ENCODE measurements around the gene FAM78A.
"Not testable (repeated sequence)": the region's sequence is repeated elsewhere in the genome, so short reads cannot be mapped to it uniquely, and the experiment has no call there.

Gene FAM78A

DNA sequence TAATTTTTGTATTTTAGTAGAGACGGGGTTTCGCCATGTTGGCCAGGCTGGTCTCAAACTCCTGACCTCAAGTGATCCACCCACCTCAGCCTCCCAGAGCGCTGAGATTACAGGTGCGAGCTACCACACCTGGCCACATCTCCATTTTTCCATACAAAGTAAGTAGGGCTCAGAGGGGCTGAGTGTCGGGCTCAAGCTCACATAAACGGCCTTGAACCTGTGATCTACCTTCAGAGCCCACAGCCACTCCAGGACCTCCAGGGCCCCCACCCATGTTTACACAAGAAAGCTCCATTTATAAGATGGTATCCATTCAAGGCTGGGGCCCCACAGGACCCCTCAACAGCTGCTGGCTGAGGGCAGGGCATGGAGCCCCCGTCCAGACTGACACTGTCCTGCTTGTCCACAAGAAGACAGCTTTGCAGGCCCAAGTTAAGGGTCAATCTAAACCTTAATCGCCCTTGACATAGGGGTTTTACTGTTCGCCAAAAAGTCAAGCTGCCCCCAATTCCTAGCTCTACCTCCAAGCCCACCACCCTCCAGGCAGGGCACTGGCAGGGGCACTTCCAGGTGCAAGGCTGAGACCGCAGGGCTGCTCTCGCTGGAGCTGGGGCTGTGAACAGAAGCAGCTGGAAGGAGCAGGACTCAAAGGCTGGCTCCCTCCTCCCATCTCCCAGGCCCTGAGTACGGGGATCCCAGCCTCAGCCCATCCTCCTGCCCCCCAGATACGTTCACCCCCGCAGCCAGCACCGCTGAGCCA lies 18.9 kb downstream of the FAM78A start:
- CTCF ChIA-PET: interaction anchor here (1.4 to 5.4 kb wide), 5 partner anchors 14 to 92 kb away, joined by 4 to 29 read pairs (median 8); no protein-coding TSS in a partner anchor
- POLR2A ChIA-PET: interaction anchor here (0.7 kb wide), 1 partner anchor 21 kb away, joined by 4 read pairs; no protein-coding TSS in a partner anchor
- no peak for DNase-seq (ENCODE audit: extremely low spot score)
- TF ChIP-seq, protein P1, sequence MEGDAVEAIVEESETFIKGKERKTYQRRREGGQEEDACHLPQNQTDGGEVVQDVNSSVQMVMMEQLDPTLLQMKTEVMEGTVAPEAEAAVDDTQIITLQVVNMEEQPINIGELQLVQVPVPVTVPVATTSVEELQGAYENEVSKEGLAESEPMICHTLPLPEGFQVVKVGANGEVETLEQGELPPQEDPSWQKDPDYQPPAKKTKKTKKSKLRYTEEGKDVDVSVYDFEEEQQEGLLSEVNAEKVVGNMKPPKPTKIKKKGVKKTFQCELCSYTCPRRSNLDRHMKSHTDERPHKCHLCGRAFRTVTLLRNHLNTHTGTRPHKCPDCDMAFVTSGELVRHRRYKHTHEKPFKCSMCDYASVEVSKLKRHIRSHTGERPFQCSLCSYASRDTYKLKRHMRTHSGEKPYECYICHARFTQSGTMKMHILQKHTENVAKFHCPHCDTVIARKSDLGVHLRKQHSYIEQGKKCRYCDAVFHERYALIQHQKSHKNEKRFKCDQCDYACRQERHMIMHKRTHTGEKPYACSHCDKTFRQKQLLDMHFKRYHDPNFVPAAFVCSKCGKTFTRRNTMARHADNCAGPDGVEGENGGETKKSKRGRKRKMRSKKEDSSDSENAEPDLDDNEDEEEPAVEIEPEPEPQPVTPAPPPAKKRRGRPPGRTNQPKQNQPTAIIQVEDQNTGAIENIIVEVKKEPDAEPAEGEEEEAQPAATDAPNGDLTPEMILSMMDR (IDR thresholded peaks at IDR 0.05; ENCODE audit: control extremely low read depth, extremely low read depth, low read depth, missing control alignments): no peak

DNA sequence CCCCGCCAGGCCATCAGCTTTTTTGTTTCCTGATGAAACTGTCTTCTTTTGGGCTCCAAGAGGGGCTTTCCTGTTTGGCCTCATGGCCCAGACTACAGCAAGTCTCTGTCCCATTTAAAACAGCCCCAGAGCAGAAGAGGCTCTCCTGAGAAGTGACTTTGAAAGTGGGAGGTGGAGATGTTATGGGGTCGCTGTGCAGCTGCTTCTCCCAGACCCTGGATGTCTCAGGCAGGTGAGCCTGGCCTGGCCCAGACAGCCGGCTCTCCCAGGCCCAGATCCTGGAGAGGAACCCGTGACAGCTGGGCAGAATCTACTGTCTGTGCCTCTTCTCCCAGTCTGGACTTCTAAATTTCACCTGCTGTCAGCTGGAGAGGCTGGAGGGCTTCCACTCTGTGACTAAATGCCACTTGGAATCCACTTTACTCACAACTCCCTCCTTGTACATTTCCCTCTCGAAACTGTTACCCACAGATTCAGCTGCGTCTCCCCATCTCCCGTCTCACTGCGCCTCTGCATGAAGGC lies 20.6 kb downstream of the FAM78A start:
- ChIA-PET POLR2A (interaction anchor here (0.8 to 1.3 kb wide), 2 partner anchors 14 to 22 kb away, joined by 3 read pairs; no protein-coding TSS in a partner anchor), CTCF (interaction anchor here (1.0 to 5.4 kb wide), 5 partner anchors 12 to 76 kb away, joined by 3 to 29 read pairs (median 4); no protein-coding TSS in a partner anchor)
- no peak for DNase-seq (ENCODE audit: extremely low spot score)
- TF ChIP-seq, protein P1 (IDR thresholded peaks at IDR 0.05; ENCODE audit: control extremely low read depth, extremely low read depth, low read depth, missing control alignments): no peak

DNA sequence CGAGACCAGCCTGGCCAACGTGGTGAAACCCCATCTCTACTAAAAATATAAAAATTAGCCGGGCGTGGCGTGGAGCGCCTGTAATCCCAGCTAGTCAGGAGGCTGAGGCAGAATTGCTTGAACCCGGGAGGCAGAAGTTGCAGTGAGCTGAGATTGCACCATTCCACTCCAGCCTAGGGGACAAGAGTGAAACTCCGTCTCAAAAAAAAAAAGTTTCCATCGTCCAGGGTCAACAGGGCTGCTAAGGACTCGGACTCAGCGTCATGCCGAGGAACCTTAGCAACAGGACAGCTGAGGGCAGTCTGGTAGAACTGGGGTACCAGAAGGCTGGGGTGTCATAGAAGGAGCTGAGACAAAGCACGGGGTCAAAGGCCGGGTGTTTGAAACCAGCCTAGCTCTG lies 21.7 kb downstream of the FAM78A start:
- DNase-seq (ENCODE audit: extremely low spot score): no peak
- ChIA-PET POLR2A (no interaction called here), CTCF (interaction anchor here (1.0 to 5.4 kb wide), 5 partner anchors 9 to 76 kb away, joined by 3 to 29 read pairs (median 4); no protein-coding TSS in a partner anchor)
- TF ChIP-seq, protein P1 (IDR thresholded peaks at IDR 0.05; ENCODE audit: control extremely low read depth, extremely low read depth, low read depth, missing control alignments): no peak

DNA sequence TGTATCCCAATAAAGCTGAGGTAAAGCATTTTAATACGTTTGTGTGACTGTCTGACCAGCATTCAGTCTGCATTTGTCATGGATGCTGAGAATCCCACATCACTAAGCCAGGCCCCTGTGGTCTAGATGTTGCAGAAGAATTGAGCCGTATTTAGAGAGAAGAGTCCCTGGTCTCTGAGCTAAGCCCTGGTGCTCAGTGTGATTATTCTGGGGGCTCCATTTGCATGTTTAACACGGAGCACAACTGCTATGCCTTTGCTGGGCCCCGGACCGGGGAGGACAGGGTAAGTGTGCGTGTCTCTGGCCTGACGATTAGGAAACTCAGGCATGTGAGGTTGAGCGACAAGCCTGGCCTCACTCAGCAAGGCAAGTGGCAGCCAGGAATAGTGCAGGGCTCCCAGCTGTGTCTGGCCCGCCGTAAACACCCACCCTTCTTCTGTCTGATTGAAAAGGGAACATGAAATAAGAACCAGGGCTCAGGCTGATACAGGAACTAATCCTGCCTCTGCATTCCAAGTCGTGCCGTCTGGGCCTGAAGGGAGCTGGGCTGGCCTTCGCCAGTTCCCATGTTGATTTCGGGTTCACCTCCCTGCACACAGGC lies 22.3 kb downstream of the FAM78A start:
- ChIA-PET CTCF (interaction anchor here (1.0 to 5.4 kb wide), 5 partner anchors 10 to 75 kb away, joined by 3 to 29 read pairs (median 4); no protein-coding TSS in a partner anchor), POLR2A (no interaction called here)
- TF ChIP-seq, protein P1 (IDR thresholded peaks at IDR 0.05; ENCODE audit: control extremely low read depth, extremely low read depth, low read depth, missing control alignments): no peak
- peak; percentile 46 for DNase-seq (ENCODE audit: extremely low spot score)

DNA sequence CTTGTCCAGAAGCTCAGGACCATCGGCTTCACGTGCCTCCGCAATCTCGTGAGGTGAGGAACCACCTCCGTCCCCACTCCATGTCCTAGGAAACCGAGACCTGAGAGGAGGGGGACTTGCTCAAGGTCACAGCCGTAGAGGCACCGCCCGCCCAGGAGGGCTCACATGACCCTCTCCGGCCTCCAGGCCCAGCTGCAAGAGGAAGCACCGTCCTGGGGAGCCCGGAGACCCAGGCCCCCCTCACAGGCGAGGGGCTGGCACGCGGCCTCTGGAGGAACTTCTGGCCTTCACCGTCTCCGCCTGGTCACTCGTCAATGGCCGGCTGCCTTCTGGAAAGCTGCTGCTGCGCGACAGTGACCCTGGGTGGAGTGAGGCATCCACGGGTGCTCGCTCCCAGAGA lies 24.2 kb downstream of the FAM78A start:
- TF ChIP-seq, protein P1 (IDR thresholded peaks at IDR 0.05; ENCODE audit: control extremely low read depth, extremely low read depth, low read depth, missing control alignments): no peak
- no peak for DNase-seq (ENCODE audit: extremely low spot score)
- CTCF ChIA-PET: interaction anchor here (0.8 to 2.1 kb wide), 8 partner anchors 14 to 85 kb away, joined by 3 to 8 read pairs (median 3); no protein-coding TSS in a partner anchor
- POLR2A ChIA-PET: no interaction called here

DNA sequence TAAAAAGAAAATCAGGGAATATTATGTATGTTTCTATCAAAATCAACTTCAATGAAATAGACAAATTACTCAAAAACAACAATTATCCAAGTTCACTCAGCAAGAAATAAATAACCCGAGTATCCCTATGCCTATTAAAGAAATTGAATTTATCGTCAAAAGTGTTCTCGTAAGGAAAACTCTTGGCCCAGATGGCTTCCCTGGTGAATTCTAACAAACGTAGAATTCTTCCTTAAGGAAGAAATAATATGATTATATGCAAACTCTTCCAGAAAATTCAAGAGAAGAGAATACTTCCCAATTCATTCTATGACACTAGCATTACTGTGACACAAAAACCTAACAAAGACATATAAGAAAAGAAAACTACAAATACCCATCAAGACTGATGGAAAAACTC lies 29.7 kb downstream of the FAM78A start:
- DNase-seq (ENCODE audit: extremely low spot score): no peak
- POLR2A ChIA-PET: no interaction called here
- CTCF ChIA-PET: interaction anchor here (1.9 to 2.9 kb wide), 2 partner anchors 14 to 28 kb away, joined by 5 to 9 read pairs; no protein-coding TSS in a partner anchor
- TF ChIP-seq, protein P1 (IDR thresholded peaks at IDR 0.05; ENCODE audit: control extremely low read depth, extremely low read depth, low read depth, missing control alignments): no peak

DNA sequence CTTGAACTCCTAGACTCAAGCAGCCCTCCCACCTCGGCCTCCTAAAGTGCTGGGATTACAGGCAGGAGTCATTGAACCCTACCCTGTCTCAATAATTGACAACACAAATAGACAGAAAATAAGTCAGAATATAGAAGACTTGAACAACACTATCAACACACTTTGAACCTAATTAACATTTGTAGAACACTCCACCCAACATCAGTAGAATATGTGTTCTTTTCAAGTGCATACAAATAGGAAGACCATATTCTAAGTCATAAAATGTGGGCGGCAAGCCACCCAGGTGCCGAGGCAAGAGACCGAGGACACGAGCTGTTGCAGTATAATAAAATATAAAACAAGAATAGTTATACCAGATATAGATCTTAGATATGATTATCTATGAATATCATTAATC lies 32.0 kb downstream of the FAM78A start:
- POLR2A ChIA-PET; DNase-seq (ENCODE audit: extremely low spot score): not testable (repeated sequence)
- CTCF ChIA-PET: interaction anchor here (1.4 kb wide), 1 partner anchor 12 kb away, joined by 3 read pairs; no protein-coding TSS in a partner anchor
